ENCODE data around the gene PIK3C2B. TPM values are rescaled to one million over a fixed set of nuclear protein-coding genes. Genes with fewer than 3 reads are reported as not detected.

Gene PIK3C2B
- total RNA-seq, 4 donors from 2014 or later, result 7.4 to 81.5 (median 38.3) TPM

GRCh38 chr1:204499511-204500468, 5.2 kb upstream of the PIK3C2B start:
- intact Hi-C loops (cut with DNase I; ENCODE audit: low total_unique reads), result loop anchor here (5.0 kb wide), 2 partner anchors 52 to 67 kb away; no protein-coding TSS in a partner anchor
- TF ChIP-seq, protein P1, sequence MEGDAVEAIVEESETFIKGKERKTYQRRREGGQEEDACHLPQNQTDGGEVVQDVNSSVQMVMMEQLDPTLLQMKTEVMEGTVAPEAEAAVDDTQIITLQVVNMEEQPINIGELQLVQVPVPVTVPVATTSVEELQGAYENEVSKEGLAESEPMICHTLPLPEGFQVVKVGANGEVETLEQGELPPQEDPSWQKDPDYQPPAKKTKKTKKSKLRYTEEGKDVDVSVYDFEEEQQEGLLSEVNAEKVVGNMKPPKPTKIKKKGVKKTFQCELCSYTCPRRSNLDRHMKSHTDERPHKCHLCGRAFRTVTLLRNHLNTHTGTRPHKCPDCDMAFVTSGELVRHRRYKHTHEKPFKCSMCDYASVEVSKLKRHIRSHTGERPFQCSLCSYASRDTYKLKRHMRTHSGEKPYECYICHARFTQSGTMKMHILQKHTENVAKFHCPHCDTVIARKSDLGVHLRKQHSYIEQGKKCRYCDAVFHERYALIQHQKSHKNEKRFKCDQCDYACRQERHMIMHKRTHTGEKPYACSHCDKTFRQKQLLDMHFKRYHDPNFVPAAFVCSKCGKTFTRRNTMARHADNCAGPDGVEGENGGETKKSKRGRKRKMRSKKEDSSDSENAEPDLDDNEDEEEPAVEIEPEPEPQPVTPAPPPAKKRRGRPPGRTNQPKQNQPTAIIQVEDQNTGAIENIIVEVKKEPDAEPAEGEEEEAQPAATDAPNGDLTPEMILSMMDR (IDR thresholded peaks at IDR 0.05), result no peak
- no peak for TF ChIP-seq POLR2A (IDR thresholded peaks at IDR 0.05)

GRCh38 chr1:204498981-204499380, 4.4 kb upstream of the PIK3C2B start:
- H3K27me3 ChIP-seq, result no peaks in the 10 kb centered on the region
- TF ChIP-seq, protein P1 (IDR thresholded peaks at IDR 0.05), result no peak
- TF ChIP-seq POLR2A (IDR thresholded peaks at IDR 0.05), result no peak
- intact Hi-C loops (cut with DNase I; ENCODE audit: low total_unique reads), result no loop called here
- H3K36me3 ChIP-seq, result no peaks in the 10 kb centered on the region
- no peaks in the 10 kb centered on the region for H3K9me3 ChIP-seq
- no peaks in the 10 kb centered on the region for H3K4me1 ChIP-seq
- H3K4me3 ChIP-seq, result no peak overlapping the region
- no peak overlapping the region for H3K27ac ChIP-seq
- DNase-seq, result no peak

More at GRCh38 chr1:204499511-204500468, 5.2 kb upstream of the PIK3C2B start:
- H3K4me3 ChIP-seq, result no peak overlapping the region
- no peaks in the 10 kb centered on the region for H3K9me3 ChIP-seq
- H3K27me3 ChIP-seq, result no peaks in the 10 kb centered on the region
- no peak overlapping the region for H3K27ac ChIP-seq
- H3K4me1 ChIP-seq, result no peaks in the 10 kb centered on the region
- no peak for DNase-seq
- H3K36me3 ChIP-seq, result no peaks in the 10 kb centered on the region

GRCh38 chr1:204495777-204496176, 1.2 kb upstream of the PIK3C2B start:
- TF ChIP-seq, protein P1 (IDR thresholded peaks at IDR 0.05), result no peak
- no peak for TF ChIP-seq POLR2A (IDR thresholded peaks at IDR 0.05)
- Histone ChIP-seq H3K4me1 (no peaks in the 10 kb centered on the region), H3K4me3 (no peak overlapping the region), H3K36me3 (no peaks in the 10 kb centered on the region), H3K27me3 (no peaks in the 10 kb centered on the region), H3K9me3 (no peaks in the 10 kb centered on the region), H3K27ac (peak overlapping the region; percentile 87 to 90)
- intact Hi-C loops (cut with DNase I; ENCODE audit: low total_unique reads), result no loop called here
- DNase-seq, result no peak

DNA sequence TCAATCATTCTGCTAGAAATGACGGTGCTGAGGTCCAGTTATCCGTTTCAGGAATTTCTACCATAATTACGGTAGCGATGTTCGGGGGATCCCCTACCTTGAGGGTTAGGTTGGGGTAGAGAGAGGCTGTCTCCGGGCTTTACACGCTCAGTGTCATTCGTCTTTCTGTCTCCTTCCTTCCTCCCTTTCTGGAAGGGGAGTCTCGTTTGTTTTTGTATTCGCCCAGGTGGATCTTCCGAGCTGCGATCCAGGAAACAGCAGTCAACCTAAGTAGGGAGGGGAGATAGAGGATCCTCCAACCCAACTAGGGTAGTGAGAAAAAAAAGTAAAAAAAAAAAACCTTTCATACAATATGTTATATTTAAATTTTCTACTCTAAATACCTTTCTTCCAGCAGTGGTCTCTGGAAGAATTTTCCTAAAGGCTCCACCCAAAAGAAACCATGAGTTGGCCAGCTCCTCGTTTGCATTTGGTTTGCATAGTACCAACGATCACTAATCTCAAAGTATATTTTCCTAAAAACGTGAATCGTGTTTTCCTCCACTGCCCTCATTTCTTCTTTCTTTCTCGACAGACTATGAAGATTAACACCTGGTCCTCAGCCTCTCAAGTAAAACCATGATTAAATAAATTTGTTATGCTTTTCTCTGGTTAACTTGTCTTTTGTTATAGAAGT, 611 bp upstream of the PIK3C2B start:
- Histone ChIP-seq H3K4me3 (peak overlapping the region; percentile 72 to 85), H3K27me3 (no peaks in the 10 kb centered on the region), H3K36me3 (no peaks in the 10 kb centered on the region), H3K27ac (peak overlapping the region; percentile 87 to 90), H3K9me3 (no peaks in the 10 kb centered on the region), H3K4me1 (no peaks in the 10 kb centered on the region)
- intact Hi-C loops (cut with DNase I; ENCODE audit: low total_unique reads), result no loop called here
- TF ChIP-seq POLR2A (IDR thresholded peaks at IDR 0.05), result no peak
- TF ChIP-seq, protein P1 (IDR thresholded peaks at IDR 0.05), result no peak
- DNase-seq, result no peak

- DNase-seq, result peak in 1 of 2 donors; percentile 52
- Histone ChIP-seq H3K27ac (peak overlapping the region; percentile 87 to 90), H3K36me3 (no peaks in the 10 kb centered on the region), H3K4me1 (no peaks in the 10 kb centered on the region), H3K27me3 (no peaks in the 10 kb centered on the region), H3K9me3 (no peaks in the 10 kb centered on the region), H3K4me3 (peak overlapping the region; percentile 72 to 85)
- no peak for TF ChIP-seq POLR2A (IDR thresholded peaks at IDR 0.05)
- TF ChIP-seq, protein P1 (IDR thresholded peaks at IDR 0.05), result no peak
- intact Hi-C loops (cut with DNase I; ENCODE audit: low total_unique reads), result no loop called here
Measured at GRCh38 chr1:204493984-204494280, 673 bp downstream of the PIK3C2B start.
